Upper lobe of left lung (tissue), 6 donors: ENCODE results near the gene USP36. TPM values are rescaled to one million over a fixed set of nuclear protein-coding genes. Genes with fewer than 3 reads are reported as not detected.

Experiments
- ATAC-seq, 2 donors: fragments of 200-7000 bp; cut with Tn5 transposase; one replicate each; pipeline ENCODE4 v1.9.1; 2022; ENCODE audit warnings: mild to moderate bottlenecking in 2 of 2, moderate library complexity in 2 of 2; ENCODE audit not compliant: low FRiP score in 2 of 2
- DNase-seq, 2 donors: peaks; one replicate each; pipeline ENCODE4 v3.0.0-alpha.2; 2019 to 2020
- H3K27ac ChIP-seq, 4 donors: fragments of 200-600 bp; sonication (generic); one replicate each; pipeline ENCODE4 v1.5.1; 2016 to 2019
- H3K27me3 ChIP-seq, 4 donors: fragments of 200-600 bp; sonication (generic); one replicate each; pipeline ENCODE4 v1.5.1; 2017 to 2019
- H3K36me3 ChIP-seq, 4 donors: fragments of 200-600 bp; sonication (generic); one replicate each; pipeline ENCODE4 v1.5.1; 2016 to 2019
- H3K4me1 ChIP-seq, 4 donors: fragments of 200-600 bp; sonication (generic); one replicate each; pipeline ENCODE4 v1.5.1; 2018 to 2019
- H3K4me3 ChIP-seq, 4 donors: fragments of 200-600 bp; sonication (generic); one replicate each; pipeline ENCODE4 v1.5.1; 2017 to 2019; ENCODE audit warnings: mild to moderate bottlenecking in 2 of 4, moderate library complexity in 1 of 4
- H3K9me3 ChIP-seq, 4 donors: fragments of 200-600 bp; sonication (generic); one replicate each; pipeline ENCODE4 v1.5.1; 2018 to 2019
- EP300 ChIP-seq, 4 donors: sonication (generic); formaldehyde crosslinking; IDR thresholded peaks; one replicate each; pipeline ENCODE4 v1.5.1; 2017; ENCODE audit warnings: antibody characterized with exemption in 4 of 4, control low read depth in 2 of 4
- POLR2A ChIP-seq, 4 donors: fragments of 450-650 bp; IDR thresholded peaks; one replicate each; pipeline ENCODE4 v1.5.1; 2016 to 2017; ENCODE audit warnings: antibody characterized with exemption in 4 of 4, mild to moderate bottlenecking in 2 of 4
- POLR2AphosphoS5 ChIP-seq, 2 donors: sonication (generic); formaldehyde crosslinking; IDR thresholded peaks; one replicate each; pipeline ENCODE4 v1.5.1; 2017; ENCODE audit warnings: antibody characterized with exemption in 2 of 2
- WGBS, 2 donors: methylation state at CpG; one replicate each; pipeline ENCODE4 v1.1.5; 2017 to 2018; 5-methylcytosine and 5-hydroxymethylcytosine counted together
- total RNA-seq, 6 donors: library from RNA; depleted of rRNA in 4 of 6; stranded (reverse); fragments of >200 nt in 4 of 6; gene quantifications; one replicate each; pipeline versions ENCODE4 v1.1.0 to v1.2.1, GENCODE V29; 2016 to 2021
- TF ChIP-seq, protein P1 (sequence below), 6 experiments: fragments of 450-650 bp in 4 of 6; fragments of 200-600 bp in 2 of 6; sonication (generic) in 2 of 6; IDR thresholded peaks; one replicate each; pipeline ENCODE4 v1.5.1; 2016 to 2019; ENCODE audit warnings: antibody characterized with exemption in 6 of 6
- donor health status: DM: no; HTN: no; CAD: no; lungs with moderate emphysema.
- donor health status: DM: no; HTN: yes; CAD: no; lungs with severe emphysema.

USP36 gene
- total RNA-seq, 6 donors from 2014 or later: 31.1 to 76.5 (median 55.4) TPM

DNA sequence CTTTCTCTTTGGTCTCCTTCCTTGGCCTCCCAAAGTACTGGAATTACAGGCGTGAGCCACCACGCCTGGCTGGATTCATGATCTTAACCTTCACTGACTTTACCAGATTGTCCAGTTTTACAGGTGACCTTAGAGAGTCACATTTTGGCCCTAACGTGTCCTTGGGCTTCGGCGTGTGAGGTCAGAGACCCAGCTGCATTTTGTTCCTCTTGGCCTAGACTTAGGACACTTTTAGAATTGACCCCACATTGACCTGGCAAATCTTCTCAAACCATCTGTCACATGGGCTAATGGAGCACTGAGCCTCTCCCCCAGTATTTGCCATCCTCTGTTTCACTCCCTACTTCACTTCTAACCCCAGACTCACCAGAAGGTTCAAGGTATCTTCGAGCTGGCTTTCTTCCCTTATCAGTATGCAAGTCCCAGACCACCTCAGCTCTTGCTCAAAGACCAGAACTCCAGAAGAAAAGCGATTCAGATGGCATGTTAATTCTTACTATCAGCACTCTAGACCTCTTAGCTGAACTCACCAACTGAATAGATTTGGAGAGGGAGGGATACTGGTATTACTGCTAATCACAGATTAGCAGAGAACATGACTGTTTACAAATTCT, 56.8 kb downstream of the USP36 start:
- Histone ChIP-seq H3K27ac (peak overlapping the region; percentile 87 to 98 (median 96)), H3K27me3 (no peaks in the 10 kb centered on the region), H3K4me1 (peaks cover 25 to 53% (median 40%) of the 10 kb centered on the region in 4 donors), H3K36me3 (peaks cover 0 to 6% (median 0%) of the 10 kb centered on the region in 4 donors), H3K9me3 (no peaks in the 10 kb centered on the region), H3K4me3 (no peak overlapping the region)
- DNase-seq (no peak), ATAC-seq (no peak)
- WGBS, 2 donors: 60 to 73% methylated on average over 7 of the region's 7 CpGs
- TF ChIP-seq POLR2A (IDR thresholded peaks at IDR 0.05) (no peak), POLR2AphosphoS5 (IDR thresholded peaks at IDR 0.05) (no peak), EP300 (IDR thresholded peaks at IDR 0.05) (no peak)
- TF ChIP-seq, protein P1, sequence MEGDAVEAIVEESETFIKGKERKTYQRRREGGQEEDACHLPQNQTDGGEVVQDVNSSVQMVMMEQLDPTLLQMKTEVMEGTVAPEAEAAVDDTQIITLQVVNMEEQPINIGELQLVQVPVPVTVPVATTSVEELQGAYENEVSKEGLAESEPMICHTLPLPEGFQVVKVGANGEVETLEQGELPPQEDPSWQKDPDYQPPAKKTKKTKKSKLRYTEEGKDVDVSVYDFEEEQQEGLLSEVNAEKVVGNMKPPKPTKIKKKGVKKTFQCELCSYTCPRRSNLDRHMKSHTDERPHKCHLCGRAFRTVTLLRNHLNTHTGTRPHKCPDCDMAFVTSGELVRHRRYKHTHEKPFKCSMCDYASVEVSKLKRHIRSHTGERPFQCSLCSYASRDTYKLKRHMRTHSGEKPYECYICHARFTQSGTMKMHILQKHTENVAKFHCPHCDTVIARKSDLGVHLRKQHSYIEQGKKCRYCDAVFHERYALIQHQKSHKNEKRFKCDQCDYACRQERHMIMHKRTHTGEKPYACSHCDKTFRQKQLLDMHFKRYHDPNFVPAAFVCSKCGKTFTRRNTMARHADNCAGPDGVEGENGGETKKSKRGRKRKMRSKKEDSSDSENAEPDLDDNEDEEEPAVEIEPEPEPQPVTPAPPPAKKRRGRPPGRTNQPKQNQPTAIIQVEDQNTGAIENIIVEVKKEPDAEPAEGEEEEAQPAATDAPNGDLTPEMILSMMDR (IDR thresholded peaks at IDR 0.05): no peak

DNA sequence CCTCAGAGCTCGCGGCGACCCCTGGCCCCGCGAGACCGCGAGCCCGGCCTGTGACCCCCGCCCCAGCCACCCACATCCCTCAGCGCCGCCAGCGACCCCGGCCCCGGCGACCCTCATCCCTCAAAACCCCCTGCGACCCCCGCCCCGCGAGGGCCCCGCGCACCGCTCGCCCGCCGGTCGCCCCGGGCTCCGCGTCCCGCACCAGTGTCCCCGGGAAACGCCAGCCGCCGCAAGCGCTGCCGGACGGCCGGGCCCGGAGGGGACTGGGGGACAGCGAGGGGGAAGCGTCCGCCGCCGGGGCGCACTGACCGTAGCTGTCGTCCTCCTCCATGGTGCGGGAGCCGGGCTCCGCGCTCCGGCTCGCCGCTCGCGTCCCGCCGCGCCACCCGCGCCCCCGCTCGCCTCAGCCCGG, 58.7 kb downstream of the USP36 start, which contains the start of gene CYTH1:
Gene CYTH1, minus strand, starts transcription at position 381 of the 412 bp plus-strand sequence. Its CDS starts 50 bp downstream, at position 331.
- H3K4me3 ChIP-seq: peak within 1 kb of the TSS; percentile 87 to 97 (median 96)
- H3K27ac ChIP-seq: peak within 1 kb of the TSS; percentile 96 to 100 (median 98)
- TF ChIP-seq EP300 (IDR thresholded peaks at IDR 0.05) (no peak), POLR2AphosphoS5 (IDR thresholded peaks at IDR 0.05) (peak; percentile 10 to 40), POLR2A (IDR thresholded peaks at IDR 0.05) (peak in 2 of 4 donors; percentile 81 to 85)
- TF ChIP-seq, protein P1 (IDR thresholded peaks at IDR 0.05): no peak
- no peaks in the 10 kb centered on the region for H3K9me3 ChIP-seq
- no peaks in the 10 kb centered on the region for H3K36me3 ChIP-seq
- DNase-seq (no peak), ATAC-seq (no peak)
- WGBS, 2 donors: 0 to 2% methylated on average over 1 to 23 of the region's 64 CpGs
- H3K4me1 ChIP-seq: peaks cover 22 to 57% (median 41%) of the 10 kb centered on the region in 4 donors
- H3K27me3 ChIP-seq: no peaks in the 10 kb centered on the region

DNA sequence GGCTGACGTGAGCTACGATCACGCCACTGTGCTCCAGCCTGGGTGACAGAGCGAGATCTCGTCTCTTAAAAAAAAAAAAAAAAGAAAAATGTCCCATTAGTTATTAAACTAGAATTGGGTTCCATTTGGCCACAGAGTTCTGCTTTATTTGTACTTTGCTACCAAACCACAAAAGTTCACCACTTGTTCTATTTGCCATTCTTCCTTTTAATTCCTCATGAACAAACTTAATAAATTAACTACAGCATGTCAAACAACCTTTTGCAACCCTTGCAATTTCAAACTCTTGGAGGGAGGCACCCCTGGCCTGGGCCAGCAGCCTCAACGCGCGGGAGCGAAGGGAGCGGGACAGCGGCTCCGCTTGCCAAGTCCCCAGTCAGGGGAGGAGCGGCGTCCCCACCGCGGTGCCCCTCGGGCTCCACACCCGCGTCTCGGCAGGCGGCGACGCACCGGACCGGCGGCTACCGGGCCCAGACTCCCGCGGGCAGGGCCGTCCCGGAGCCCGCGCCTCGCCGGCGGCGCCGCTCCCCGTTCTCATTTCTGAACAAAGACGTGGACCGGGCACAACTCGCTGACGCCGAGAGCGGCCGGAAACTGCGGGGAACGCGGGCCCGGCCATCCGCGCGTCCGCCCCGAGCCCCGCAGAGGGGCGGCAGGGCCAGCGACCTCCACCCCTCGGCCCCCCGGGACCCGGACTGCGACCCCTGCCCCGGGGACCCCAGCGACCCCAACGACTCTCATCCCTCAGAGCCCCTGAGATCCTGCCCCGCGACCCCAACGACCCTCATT, 59.3 kb downstream of the USP36 start:
- DNase-seq: peak; percentile 45 to 93
- Histone ChIP-seq H3K4me1 (peaks cover 22 to 63% (median 41%) of the 10 kb centered on the region in 4 donors), H3K27me3 (no peaks in the 10 kb centered on the region), H3K4me3 (peak overlapping the region; percentile 87 to 97 (median 96)), H3K36me3 (no peaks in the 10 kb centered on the region), H3K9me3 (no peaks in the 10 kb centered on the region), H3K27ac (peak overlapping the region; percentile 96 to 100 (median 98))
- TF ChIP-seq POLR2AphosphoS5 (IDR thresholded peaks at IDR 0.05) (peak in 1 of 2 donors; percentile 18), EP300 (IDR thresholded peaks at IDR 0.05) (no peak), POLR2A (IDR thresholded peaks at IDR 0.05) (peak in 2 of 4 donors; percentile 45 to 73)
- TF ChIP-seq, protein P1 (IDR thresholded peaks at IDR 0.05): no peak
- peak in 1 of 2 donors; percentile 29 for ATAC-seq
- 4 to 9% methylated on average over 11 to 44 of the region's 68 CpGs for WGBS, 2 donors

DNA sequence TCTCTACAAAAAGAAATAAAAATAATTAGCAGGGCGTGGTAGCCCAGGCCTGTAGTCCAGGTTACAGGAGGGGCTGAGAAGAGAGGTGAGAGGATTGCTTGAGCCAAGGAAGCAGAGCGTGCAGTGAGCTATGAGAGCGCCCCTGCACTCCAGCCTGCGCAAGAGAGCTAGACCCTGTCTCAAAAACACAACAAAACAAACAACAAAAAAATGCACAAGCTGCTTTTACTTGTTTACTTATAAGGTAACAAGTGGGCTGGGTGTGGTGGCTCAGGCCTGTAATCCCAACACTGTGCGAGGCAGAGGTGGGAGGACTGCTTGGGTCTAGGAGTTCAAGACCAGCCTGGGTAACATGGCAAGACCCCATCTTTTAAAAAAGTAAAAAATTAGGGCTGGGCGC, 60.3 kb downstream of the USP36 start:
- TF ChIP-seq POLR2AphosphoS5 (IDR thresholded peaks at IDR 0.05) (no peak), POLR2A (IDR thresholded peaks at IDR 0.05) (no peak), EP300 (IDR thresholded peaks at IDR 0.05) (no peak)
- TF ChIP-seq, protein P1 (IDR thresholded peaks at IDR 0.05): no peak
- WGBS, 2 donors: 66 to 72% methylated on average over 6 of the region's 6 CpGs

More for the DNA sequence above, 60.3 kb downstream of the USP36 start:
- peak overlapping the region in 3 of 4 donors; percentile 96 to 97 (median 97) for H3K4me3 ChIP-seq
- H3K36me3 ChIP-seq: no peaks in the 10 kb centered on the region
- H3K27me3 ChIP-seq: no peaks in the 10 kb centered on the region
- H3K4me1 ChIP-seq: peaks cover 27 to 73% (median 50%) of the 10 kb centered on the region in 4 donors
- ATAC-seq: peak in 1 of 2 donors; percentile 5
- H3K9me3 ChIP-seq: no peaks in the 10 kb centered on the region
- peak overlapping the region; percentile 96 to 100 (median 98) for H3K27ac ChIP-seq
- no peak for DNase-seq
